GM18517 (cell line): ENCODE data around the gene SNX10.
A peak's percentile ranks its signal among the peaks of the same experiment; 100 is the strongest.
"Not testable (repeated sequence)": the region's sequence is repeated elsewhere in the genome, so short reads cannot be mapped to it uniquely, and the experiment has no call there.

Experiments used
- ATAC-seq: cut with Tn5 transposase; IDR thresholded peaks from one replicate; pipeline ENCODE4 v1.9.1; 2021; ENCODE audit warnings: mild to moderate bottlenecking, moderate library complexity; ENCODE audit not compliant: unreplicated experiment

The SNX10 gene, protein sequence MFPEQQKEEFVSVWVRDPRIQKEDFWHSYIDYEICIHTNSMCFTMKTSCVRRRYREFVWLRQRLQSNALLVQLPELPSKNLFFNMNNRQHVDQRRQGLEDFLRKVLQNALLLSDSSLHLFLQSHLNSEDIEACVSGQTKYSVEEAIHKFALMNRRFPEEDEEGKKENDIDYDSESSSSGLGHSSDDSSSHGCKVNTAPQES

DNA sequence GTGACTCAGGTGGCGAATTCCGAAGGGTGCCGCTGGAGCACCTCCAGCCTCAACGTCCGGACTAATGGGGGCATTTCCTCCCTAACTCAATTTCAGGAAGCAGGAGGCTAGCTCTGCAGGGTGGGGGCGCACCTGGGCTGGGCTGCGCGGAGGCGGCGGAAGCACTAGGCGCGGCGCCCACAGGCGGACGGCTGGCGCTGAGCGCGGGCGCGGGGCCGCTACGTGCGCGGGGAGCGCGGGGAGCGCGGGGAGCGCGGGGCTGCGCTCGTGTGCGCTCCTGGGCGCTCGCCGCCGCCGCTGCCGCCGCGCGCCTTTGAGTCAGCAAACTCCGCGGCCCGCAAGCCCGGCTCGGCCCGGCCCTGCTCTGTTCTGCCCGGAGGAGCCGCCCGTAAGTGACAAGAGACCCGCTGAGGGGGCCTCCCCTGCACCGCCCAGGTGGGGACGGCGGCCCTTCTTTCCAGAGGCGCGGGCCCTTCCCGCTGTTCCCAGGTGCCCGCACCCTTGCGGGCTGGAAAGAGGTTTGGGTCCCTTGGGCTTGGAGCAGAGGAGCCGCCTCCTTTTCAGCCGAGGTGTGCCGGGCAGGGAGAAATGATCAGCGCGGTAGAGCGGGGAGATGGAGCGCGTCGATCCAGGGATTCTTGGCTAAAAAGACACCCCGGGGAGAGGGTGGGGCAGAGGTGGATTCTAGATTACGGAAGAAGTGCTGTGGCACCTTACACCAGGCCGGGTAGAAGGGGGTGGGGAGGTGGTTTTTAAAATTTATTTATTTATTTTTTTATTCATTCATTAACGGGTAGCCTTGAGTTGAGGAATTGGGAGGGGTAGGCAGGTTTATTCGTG, at the start of gene SNX10:
SNX10 (plus strand) TSS at position 164 of the 840 bp plus-strand sequence. CDS start 54,581 bp downstream, outside the sequence.
- ATAC-seq, result peak; percentile 58

DNA sequence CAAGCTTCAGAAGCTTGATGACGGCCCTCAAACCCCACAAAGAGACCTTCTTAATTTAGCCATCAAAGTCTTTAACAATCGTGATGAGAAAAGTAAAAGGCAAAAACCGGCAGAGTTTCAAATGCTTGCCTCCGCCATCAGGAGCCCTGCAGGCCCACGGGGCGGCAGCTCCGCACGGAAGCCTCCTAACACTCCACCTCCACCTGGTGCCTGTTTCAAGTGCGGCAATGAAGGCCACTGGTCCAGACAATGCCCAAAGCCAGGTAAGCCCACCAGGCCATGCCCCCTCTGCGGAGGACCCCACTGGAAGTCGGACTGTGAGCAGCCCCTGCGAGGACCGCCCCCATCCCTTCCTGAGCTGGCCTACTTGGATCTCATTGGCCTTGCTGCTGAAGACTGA, 46.5 kb upstream of the SNX10 start:
- ATAC-seq, result no peak

DNA sequence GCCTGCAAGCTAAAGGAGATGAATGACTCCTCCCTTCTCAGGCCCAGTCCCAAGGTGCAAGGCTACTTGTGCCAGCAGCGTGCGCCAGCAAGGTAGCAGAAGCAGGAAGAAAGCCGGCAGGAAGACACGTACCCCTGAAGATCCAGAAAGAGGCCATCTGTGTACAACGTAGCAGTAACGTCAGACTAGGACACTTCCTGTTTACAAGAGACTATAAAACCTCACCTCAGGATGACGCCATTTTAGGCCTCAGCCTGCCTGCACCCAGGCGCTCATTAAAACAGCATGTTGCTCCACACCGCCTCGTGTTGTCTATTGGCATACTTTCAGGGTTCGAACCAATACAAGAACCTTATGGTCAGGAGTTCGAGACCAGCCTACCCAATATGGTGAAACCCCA, 41.4 kb upstream of the SNX10 start:
- ATAC-seq, result no peak

DNA sequence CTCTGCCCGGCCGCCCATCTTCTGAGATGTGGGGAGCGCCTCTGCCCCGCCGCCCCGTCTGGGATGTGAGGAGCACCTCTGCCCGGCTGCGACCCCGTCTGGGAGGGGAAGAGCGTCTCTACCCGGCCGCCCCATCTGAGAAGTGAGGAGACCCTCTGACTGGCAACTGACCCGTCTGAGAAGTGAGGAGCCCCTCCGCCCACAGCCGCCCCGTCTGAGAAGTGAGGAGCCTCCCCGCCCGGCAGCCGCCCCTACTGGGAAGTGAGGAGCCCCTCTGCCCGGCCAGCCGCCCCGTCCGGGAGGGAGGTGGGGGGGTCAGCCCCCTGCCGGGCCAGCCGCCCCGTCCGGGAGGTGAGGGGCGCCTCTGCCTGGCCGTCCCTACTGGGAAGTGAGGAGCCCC, 29.8 kb upstream of the SNX10 start:
- ATAC-seq, result not testable (repeated sequence)

DNA sequence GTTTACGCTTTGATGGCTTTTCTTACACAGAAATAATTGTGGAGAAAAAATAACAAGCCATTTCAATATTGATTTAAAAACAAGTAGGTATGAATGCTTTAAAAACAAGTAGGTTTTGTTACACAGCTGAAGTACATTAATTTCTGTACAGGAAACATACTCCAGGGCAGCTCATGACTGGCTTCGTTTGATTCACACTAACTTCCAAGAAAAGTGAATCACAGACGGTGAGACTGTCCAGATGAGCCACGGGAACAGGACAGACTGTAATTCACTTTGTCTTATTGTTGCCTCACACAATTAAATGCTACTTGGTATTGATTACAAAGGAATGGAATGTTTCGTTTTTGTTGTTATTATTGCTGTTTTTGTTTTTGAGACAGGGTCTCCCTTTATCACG, 26.6 kb upstream of the SNX10 start:
- ATAC-seq, result no peak

DNA sequence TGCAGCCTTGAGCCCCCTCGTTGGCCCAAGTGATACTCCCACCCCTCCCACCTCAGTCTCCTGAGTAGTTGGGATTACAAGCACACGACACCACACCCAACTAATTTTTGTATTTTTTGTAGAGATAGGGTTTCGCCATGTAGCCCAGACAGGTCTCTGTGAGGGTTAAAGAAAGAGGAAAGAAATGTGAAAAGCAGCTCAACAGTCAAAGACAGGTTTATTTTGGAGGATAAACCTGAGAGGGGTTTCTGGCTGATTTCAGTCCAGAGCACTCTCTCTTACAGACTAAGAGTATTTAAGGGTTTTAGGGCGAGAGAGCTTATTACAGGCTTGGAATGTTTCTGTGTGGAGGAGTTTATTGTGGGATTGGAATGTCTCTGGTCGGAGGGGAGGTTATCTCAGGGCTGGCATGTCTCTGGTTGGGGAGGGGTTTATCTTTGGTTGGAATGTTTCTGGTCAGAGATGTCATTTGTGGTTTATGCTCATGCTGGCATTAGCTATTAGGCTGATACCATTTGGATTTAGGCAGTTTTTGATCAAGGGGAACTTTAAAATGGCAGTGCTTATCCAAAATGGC, 26.1 kb upstream of the SNX10 start:
- no peak for ATAC-seq

DNA sequence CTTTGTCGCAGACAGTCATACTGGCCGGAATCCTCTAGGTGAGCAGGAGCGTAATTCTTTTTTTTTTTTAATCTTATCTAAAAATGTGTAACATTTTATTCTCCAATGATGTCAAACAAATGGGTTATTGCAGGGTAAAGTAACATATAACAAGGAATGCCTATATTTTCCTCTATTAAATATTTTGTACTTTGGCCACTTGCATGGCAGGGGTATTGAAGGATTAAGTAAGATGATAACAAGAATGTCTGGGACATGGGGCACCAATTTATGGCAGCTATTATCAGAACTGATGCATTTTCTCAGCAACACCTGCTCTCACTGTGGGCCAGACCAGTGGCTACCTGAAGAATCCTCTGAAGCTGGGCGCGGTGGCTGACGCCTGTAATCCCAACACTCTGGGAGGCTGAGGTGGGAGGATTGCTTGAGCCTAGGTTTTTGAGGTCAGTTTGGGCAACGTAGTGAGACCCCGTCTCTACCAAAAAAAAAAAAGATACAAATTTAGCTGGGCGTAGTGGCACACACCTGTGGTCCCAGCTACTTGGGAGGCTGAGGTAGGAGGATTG, 24.0 kb upstream of the SNX10 start:
- no peak for ATAC-seq

DNA sequence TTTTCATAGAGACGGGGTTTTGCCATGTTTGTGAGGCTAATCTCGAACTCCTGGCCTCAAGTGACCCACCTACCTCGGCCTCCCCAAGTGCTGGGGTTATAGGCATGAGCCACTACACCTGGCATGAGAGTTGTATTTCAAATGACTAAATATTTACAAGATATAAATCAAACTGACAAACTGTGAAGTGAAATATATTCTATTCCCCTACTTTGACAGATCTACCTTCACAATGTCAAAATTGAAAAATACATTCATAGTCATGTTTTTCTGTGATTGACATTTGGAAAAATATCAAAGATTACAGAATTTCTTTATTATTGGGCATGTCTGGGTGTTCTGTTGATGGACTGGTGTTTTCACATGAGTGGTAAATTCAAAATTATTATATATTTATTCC, 16.4 kb upstream of the SNX10 start:
- ATAC-seq, result no peak

DNA sequence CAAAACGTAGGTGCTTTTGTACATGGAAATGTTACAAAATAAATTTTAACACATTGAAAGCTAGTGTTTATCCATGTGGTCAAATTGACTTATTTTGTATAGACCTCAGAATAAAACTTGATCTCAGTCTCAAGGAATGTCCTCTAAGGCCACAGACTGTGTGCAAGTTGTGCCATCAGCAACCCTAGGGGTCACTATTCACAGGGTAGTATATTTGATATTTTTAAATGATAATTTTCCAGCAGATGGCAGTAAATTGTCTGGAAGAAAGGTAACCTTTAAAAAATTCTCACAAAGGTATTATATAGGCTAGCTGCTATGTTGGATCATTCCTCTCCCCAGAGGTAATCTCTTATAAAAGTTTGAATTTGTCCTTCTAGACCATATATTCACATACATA, 12.9 kb upstream of the SNX10 start:
- ATAC-seq, result no peak

DNA sequence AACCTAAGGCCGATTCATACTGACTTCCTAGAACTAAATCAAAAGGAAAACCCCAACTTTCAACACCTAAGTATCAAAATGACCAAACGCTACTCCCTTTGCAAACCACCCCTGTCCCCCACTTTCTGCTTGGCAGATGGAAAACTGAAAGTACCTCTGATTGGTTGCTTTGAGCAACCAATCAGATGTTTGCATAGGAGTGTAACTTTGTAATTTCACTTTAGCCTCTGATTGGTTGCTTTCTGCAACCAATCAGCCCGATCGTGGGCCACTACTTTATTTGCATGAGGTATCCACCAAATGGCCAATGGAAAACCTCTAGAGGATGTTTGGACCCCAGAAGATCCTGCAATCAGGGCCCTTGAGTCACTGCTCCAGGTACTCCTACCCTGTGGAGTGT, 12.3 kb upstream of the SNX10 start:
- no peak for ATAC-seq

DNA sequence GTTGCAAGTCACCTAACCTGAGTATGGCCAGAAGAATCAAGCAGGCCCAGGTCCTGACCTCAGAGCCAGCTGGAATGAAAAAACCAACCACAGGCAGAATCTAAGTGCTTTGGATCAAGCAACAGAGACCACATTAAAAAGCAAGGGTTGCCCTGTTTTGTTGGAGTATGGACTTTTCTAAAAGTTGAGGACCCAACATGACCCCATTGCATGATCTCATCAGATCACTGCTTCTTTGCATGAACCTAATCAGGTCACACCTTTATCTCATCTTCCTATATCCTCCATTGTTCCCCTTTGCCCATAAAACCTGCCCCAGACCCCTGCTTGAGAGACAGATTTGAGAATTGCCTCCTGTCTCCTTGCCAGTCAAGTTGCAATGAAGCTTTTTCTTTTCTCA, 11.6 kb upstream of the SNX10 start:
- ATAC-seq, result no peak

DNA sequence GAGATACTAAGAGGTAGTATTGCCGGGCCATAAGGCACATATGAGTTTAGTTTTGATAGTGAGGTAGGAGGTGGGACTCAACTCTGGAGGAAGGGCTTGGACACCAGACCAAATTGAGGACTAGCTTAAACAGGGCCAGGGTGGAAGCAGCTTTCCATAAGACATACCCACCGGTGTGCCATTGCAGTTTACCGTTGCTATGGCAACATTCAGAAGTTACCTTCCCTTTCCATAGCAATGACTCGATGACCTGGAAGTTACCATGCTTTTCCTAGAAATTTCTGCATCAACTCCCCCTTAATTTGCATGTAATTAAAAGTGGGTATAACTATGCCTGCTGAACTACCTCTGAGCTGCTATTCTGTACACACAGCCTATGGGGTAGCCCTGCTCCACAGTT, 10.9 kb upstream of the SNX10 start:
- ATAC-seq, result no peak

DNA sequence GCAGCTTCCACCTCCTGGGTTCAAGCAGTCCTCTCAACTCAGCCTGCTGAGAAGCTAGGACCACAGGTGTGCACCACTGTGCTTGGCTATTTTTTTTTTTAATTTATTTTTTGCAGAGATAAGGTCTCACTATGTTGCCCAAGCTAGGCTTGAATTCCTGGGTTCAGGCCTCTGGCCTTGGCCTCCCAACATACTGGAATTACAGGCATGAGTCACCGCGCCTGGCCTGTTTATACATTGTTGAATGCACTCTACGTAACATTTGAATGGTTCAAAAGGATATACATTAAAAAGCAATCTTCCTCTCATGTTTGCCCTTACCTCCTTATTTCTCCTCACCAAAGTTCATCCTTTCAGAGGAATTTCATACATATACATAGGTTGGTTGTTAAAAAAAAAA, 7.2 kb upstream of the SNX10 start:
- ATAC-seq, result no peak

DNA sequence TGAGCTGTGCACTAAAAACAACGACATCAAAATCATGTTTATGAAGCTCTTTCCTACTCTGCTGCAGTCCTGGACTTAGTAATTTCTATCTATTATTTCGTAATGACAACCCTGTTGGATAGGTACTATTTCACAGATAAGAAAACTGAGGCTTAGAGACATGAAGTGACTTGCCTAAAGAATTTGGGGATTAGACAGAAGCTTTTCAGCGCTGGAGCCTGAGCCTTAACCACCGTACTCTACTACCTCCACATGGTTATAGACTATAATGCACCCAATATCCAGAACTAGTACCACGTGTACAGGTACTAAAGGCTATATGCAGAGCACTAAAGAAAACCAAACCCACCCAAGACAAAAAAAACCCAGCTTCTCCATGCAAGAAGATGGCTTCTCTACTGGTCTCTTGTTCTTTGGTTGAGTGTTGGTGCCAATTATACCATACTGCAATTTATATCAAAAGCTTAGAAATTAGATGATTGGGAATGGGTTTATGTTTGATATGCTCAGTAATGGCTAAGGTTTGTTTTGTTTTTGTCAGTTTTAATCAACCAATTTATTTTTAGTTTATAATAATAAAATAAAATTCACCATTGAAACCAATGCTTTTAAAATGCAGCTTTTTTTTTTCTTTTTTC, 6.5 kb upstream of the SNX10 start:
- no peak for ATAC-seq

DNA sequence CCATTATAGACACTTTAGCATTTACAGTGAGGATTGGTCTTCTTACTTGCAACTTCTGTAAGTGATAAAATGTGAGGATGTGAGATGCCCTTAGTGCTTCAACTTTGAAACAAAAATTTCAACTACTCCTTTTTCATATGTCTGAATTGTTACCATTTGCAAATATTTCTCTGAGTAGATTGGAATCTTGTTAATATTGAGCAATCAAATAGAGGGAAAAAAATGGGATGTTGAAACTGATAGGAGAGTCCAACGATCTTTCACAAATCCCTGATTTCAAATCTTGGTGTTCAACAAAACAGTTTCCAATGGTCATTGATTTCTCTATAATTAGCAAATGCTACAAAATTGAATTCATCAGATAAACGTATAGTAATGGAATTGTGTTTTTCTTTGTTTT, 5.5 kb upstream of the SNX10 start:
- no peak for ATAC-seq

DNA sequence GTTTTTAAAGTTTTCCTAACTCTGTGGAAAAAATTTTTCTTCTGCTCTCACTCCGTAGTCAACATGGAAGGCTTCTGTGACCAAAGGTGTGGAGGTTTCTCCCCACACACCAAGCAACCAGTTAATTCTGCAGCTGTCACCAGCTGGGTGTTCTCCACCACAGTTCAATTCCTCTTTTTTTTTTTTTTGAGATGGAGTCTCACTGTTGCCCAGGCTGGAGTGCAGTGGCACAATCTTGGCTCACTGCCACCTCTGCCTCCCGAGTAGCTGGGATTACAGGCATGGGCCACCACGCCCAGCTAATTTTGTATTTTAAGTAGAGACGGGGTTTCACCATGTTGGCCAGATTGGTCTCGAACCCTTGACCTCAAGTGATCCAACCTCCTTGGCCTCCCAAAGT, 3.5 kb upstream of the SNX10 start:
- not testable (repeated sequence) for ATAC-seq

DNA sequence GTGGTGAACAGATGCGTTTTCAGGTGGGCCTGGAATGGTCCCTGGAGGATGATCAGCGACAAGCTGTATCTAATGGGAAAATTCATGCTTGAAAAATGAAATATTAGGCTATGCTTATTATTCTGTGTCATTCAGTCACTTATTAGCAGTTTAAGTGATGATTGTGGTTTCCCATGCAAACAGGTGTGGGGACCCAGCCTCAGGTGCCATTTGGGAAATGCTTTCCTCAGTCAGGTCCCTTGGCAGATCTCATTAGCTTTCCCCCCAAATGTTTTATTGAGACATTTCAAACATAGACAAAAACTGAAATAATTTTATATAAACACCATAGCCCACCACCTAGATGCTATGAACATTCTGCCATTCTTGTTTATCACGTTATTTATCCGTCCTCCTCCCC, 411 bp upstream of the SNX10 start:
- ATAC-seq, result no peak

DNA sequence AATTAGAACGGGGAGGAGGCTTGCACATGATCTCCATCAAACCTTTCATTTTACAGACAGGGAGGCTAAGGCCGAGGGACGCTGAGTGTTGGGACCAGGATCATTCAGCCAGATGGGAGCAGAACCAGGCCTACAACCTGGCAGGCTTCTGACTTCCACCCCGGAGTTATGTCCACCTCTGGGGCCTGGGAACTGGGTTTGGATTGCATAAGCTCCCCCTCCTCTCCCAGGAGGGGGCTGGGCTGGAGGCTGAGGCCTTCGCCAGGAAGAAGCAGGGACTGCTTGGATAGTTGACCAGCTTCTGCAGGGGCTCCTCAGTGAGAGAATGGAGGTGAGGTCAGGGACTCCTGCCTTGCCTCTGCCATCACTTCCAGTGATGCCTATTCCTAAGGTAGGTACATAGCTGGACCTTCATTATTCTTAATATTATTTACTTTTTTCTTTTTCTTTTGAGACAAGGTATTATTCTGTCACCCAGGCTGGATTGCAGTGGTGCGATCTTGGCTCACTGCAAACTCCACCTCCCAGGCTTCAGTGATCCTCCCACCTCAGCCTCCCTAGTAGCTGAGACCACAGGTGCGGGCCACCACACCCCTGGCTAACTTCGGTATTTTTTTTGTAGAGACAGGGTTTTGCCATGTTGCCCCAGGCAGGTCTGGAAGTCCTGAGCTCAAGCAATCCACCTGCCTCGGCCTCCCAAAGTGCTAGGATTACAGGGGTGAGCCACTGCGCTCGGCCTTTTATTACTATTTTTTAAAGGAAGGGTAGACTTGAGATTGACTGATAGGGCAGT, 1.3 kb downstream of the SNX10 start:
- no peak for ATAC-seq

DNA sequence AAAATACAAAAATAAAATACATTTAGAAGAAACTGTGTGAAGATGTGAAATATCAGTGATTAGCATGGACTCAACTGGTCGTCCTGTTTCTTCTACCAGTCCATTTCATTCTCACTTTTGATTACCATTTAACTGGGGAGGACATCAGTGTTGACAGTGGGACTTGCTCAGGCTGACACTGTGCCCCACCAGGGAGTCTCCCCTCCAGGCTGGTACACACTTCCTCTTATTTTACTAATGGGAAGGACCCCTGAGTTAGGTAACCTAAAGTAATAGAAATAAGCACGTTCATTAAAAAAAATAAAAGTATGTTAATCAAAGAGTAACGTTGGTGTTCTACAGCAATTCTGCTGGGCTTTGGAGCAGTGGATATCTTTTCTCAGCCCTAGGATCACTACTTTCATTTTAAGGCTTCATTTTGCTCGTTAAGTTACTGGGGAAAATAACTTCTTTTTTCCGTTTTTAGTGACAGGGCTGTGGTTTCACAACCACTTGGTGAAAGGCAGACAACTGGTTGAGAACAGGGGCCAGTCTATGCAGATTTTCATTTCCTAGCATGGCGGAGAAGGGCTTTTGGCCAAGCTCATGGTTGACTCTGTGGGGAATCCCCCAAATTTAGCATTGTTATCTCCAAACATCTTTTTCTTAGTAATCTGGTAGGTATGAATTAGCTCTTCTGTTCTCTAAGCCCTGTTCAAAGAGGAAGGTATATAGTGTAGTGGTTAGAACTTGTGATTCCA, 2.1 kb downstream of the SNX10 start:
- peak; percentile 73 for ATAC-seq

DNA sequence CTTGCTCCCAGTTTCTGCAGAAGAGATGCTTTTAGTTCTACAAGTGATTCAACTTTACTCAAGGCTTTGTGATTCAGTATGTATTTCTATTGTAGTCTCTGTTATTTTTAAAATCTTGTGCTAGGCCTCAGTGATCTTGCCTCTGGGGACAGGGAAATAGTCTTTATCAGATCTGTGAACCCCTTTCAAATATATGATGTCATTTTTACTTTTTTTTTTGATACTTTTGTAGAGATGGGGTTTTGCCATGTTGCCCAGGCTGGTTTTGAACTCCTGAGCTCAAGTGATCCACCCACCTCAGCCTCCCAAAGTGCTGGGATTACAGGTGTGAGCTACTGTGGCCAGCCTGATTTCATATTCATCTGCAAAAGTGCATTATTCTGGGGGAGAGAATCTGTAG, 3.4 kb downstream of the SNX10 start:
- no peak for ATAC-seq
